ENCODE measurements around the gene STK32C.

Gene STK32C

DNA sequence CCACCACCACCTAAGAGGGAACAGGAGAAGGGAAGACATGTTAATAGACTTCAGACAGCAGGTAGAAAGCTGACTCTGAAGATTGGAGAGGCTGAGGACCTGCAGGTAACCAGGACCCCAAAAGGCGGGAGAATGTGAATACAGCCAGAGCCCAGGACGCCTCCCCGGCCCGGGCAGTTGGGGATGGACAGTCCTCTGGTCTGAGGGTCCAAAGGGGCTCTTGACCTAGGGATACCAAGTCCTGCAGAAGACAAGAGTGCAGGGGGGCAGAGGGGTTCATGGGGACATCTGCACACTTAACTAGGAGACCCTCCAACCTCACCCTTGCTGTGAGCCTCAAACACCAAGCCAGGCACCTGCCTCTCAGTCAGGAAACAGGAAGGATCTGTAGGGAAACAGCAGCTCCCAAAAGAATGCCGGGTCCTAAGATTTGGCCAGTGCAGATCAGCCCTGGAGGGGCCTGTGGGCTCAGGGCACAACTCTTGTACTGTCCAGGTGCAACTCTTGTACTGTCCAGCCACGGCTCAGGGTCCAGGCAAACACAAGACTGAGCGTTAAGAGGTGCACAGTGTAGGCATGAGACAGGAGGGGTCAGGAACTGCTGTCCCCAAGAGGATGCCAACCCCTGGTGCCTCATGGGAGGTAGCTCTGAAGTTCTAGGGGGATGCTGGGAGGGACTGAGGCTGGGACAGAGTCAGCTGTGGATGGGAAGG lies 2.3 kb upstream of the STK32C start:
- no peak overlapping the region for H3K4me3 ChIP-seq (ENCODE audit: insufficient read length, low read depth)
- TF ChIP-seq SUZ12 (IDR thresholded peaks at IDR 0.05; ENCODE audit: extremely low read depth, insufficient read depth, insufficient read length) (no peak), YY1 (IDR thresholded peaks at IDR 0.05; ENCODE audit: insufficient read depth, insufficient read length) (no peak), ZNF274 (IDR thresholded peaks at IDR 0.05; ENCODE audit: low read depth, low read length) (no peak)
- DNase-seq (ENCODE audit: low read depth, low spot score), result no peak
- peaks cover 16% of the 10 kb centered on the region; the same call in 1 of the 2 replicates for H3K9me3 ChIP-seq (ENCODE audit: insufficient read depth, low read length)
- H3K4me1 ChIP-seq (ENCODE audit: insufficient read depth, insufficient read length), result peaks cover 4% of the 10 kb centered on the region
- H3K36me3 ChIP-seq (ENCODE audit: insufficient read depth, insufficient read length, low read length), result no peaks in the 10 kb centered on the region
- no peak overlapping the region for H3K9ac ChIP-seq (ENCODE audit: insufficient read length, low read depth)
- peaks cover 51% of the 10 kb centered on the region for H3K27me3 ChIP-seq (ENCODE audit: insufficient read depth, insufficient read length)

DNA sequence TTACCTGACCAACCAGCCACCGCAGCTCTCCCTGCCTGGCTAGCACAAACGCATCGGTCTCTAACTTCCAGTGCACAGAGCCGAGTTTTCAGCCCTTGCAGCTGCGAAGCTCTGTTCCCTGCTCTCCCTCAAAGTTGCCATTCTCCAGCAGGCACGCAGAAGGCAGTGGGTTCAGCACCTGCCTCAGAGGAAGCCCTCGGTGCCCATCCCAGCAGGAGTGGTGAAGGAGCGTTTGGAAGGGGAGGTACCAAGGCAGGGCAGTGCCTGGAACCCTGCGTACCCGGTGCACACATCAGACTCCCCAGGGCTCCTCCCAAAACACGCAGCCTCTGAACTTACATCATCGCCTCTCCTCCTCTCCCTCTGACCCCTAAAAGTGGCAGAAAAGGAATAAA lies 1.7 kb upstream of the STK32C start:
- TF ChIP-seq YY1 (IDR thresholded peaks at IDR 0.05; ENCODE audit: insufficient read depth, insufficient read length) (no peak), SUZ12 (IDR thresholded peaks at IDR 0.05; ENCODE audit: extremely low read depth, insufficient read depth, insufficient read length) (no peak), ZNF274 (IDR thresholded peaks at IDR 0.05; ENCODE audit: low read depth, low read length) (no peak)
- Histone ChIP-seq H3K4me3 (ENCODE audit: insufficient read length, low read depth) (no peak overlapping the region), H3K4me1 (ENCODE audit: insufficient read depth, insufficient read length) (peaks cover 4% of the 10 kb centered on the region), H3K27me3 (ENCODE audit: insufficient read depth, insufficient read length) (peaks cover 51% of the 10 kb centered on the region), H3K9me3 (ENCODE audit: insufficient read depth, low read length) (peaks cover 16% of the 10 kb centered on the region; the same call in 1 of the 2 replicates), H3K9ac (ENCODE audit: insufficient read length, low read depth) (no peak overlapping the region), H3K36me3 (ENCODE audit: insufficient read depth, insufficient read length, low read length) (no peaks in the 10 kb centered on the region)
- no peak for DNase-seq (ENCODE audit: low read depth, low spot score)

DNA sequence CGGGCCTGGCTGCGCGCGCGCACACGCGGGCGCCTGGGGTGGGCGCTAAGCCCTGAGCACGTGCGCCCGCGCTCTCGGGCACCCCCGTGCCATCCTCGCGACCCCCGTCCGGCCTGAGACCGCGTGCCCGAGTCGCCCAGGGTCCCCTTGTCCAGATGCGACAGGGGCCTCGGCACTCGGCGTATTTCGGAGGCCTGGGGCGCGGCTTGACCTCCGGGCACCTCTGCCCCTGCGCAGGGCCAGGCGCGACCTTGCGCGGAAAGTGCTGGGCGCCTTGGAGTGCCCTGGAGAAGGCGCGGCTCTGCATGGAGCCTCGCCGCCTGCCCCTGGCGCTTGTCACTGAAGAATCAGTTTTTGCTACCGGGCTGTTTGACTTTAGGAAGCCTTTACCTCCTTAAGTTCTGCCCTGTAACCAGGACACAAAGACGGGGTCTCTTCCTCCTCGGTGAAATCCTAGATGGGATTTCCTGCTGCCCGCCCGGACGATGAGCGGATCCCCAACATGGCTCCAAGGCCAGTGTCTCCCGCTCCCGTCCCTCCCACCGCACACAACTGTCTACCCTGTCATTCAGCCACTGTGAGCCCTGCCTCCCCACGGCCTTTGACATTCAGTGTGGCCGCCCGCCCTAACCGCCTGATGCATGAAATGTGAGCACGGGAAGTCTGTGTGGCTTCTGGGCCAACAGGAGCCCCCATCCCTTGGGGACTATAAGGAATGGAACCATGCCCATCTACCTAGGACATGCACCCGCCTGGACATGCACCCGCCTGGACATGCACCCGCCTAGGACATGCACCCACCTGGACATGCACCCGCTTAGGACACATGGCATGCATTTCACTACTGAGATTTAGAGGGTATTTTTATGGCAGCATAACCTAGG lies 1.1 kb upstream of the STK32C start:
- H3K27me3 ChIP-seq (ENCODE audit: insufficient read depth, insufficient read length), result peaks cover 51% of the 10 kb centered on the region
- peaks cover 11% of the 10 kb centered on the region; the same call in 1 of the 2 replicates for H3K9me3 ChIP-seq (ENCODE audit: insufficient read depth, low read length)
- peaks cover 4% of the 10 kb centered on the region for H3K4me1 ChIP-seq (ENCODE audit: insufficient read depth, insufficient read length)
- no peaks in the 10 kb centered on the region for H3K36me3 ChIP-seq (ENCODE audit: insufficient read depth, insufficient read length, low read length)
- DNase-seq (ENCODE audit: low read depth, low spot score), result no peak
- H3K4me3 ChIP-seq (ENCODE audit: insufficient read length, low read depth), result peak overlapping the region; percentile 55
- peak overlapping the region; percentile 74 for H3K9ac ChIP-seq (ENCODE audit: insufficient read length, low read depth)
- TF ChIP-seq YY1 (IDR thresholded peaks at IDR 0.05; ENCODE audit: insufficient read depth, insufficient read length), result no peak
- TF ChIP-seq SUZ12 (IDR thresholded peaks at IDR 0.05; ENCODE audit: extremely low read depth, insufficient read depth, insufficient read length), result no peak
- no peak for TF ChIP-seq ZNF274 (IDR thresholded peaks at IDR 0.05; ENCODE audit: low read depth, low read length)

DNA sequence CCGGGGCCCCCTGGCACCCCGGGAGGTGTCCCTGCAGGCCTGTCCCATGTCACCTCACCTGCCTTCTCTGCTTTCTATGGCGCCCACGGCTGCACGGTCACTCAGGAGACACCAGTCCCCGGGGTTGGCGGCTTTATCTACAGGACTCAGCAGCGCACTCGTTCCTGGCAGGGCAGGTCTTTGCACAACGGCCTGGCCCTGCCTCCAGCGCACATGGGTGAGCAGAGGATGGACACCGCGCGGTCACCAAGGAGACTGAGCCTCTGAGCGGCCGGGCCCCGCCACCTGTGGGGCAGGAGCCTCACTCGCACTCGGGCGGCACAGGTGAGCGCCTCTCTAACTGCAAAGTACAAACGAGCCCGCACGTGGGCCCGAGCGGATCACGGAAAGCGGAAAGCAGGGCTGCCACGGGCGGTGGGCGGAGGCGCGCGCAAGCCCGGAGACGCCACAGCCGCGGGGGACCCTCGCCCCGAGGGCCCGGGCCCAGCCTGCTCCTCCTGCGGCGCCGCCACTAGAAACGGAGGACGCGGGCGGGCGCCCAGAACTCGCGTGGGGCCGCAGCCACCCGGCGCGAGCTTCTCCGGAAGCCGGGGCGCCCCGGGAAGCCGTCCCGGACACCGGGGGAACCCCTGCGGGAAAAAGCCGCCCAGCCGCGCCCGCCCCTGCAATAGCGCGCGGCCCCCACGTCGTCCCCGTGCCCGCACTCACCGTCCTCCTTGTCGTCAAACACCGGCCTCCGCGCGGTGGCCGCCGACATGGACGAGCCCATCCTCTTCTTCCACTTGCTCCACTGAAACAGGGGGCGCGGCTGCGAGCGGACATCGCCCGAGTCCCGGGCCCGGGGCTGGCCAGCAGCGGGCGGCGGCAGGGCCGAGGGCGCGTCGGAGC lies 642 bp downstream of the STK32C start:
- peak overlapping the region; percentile 50 for H3K4me3 ChIP-seq (ENCODE audit: insufficient read length, low read depth)
- H3K9ac ChIP-seq (ENCODE audit: insufficient read length, low read depth), result peak overlapping the region; percentile 50
- DNase-seq (ENCODE audit: low read depth, low spot score), result no peak
- H3K27me3 ChIP-seq (ENCODE audit: insufficient read depth, insufficient read length), result peaks cover 51% of the 10 kb centered on the region
- peaks cover 11% of the 10 kb centered on the region; the same call in 1 of the 2 replicates for H3K9me3 ChIP-seq (ENCODE audit: insufficient read depth, low read length)
- no peak for TF ChIP-seq SUZ12 (IDR thresholded peaks at IDR 0.05; ENCODE audit: extremely low read depth, insufficient read depth, insufficient read length)
- H3K4me1 ChIP-seq (ENCODE audit: insufficient read depth, insufficient read length), result peaks cover 8% of the 10 kb centered on the region
- H3K36me3 ChIP-seq (ENCODE audit: insufficient read depth, insufficient read length, low read length), result no peaks in the 10 kb centered on the region

DNA sequence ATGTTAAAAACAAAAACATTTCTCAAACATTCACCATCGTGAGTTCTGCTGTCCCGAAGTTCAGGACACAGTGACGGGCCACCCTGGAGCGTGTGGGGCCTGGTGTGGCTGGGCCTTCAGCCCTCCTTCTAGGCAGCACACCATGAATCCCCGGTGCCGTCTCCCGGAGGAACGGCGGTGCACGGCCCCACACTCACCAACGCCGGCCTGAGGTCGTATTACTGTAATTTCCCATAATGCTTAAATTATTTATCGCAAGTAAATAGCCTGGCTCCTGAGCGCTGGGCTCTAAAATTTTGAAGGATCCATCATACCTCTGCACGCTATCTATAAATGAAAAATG lies 1.4 kb downstream of the STK32C start:
- Histone ChIP-seq H3K4me3 (ENCODE audit: insufficient read length, low read depth) (no peak overlapping the region), H3K9ac (ENCODE audit: insufficient read length, low read depth) (no peak overlapping the region), H3K36me3 (ENCODE audit: insufficient read depth, insufficient read length, low read length) (no peaks in the 10 kb centered on the region), H3K4me1 (ENCODE audit: insufficient read depth, insufficient read length) (peaks cover 11% of the 10 kb centered on the region), H3K27me3 (ENCODE audit: insufficient read depth, insufficient read length) (peaks cover 51% of the 10 kb centered on the region), H3K9me3 (ENCODE audit: insufficient read depth, low read length) (peaks cover 11% of the 10 kb centered on the region; the same call in 1 of the 2 replicates)
- no peak for DNase-seq (ENCODE audit: low read depth, low spot score)
- TF ChIP-seq SUZ12 (IDR thresholded peaks at IDR 0.05; ENCODE audit: extremely low read depth, insufficient read depth, insufficient read length) (no peak), YY1 (IDR thresholded peaks at IDR 0.05; ENCODE audit: insufficient read depth, insufficient read length) (no peak), ZNF274 (IDR thresholded peaks at IDR 0.05; ENCODE audit: low read depth, low read length) (no peak)

DNA sequence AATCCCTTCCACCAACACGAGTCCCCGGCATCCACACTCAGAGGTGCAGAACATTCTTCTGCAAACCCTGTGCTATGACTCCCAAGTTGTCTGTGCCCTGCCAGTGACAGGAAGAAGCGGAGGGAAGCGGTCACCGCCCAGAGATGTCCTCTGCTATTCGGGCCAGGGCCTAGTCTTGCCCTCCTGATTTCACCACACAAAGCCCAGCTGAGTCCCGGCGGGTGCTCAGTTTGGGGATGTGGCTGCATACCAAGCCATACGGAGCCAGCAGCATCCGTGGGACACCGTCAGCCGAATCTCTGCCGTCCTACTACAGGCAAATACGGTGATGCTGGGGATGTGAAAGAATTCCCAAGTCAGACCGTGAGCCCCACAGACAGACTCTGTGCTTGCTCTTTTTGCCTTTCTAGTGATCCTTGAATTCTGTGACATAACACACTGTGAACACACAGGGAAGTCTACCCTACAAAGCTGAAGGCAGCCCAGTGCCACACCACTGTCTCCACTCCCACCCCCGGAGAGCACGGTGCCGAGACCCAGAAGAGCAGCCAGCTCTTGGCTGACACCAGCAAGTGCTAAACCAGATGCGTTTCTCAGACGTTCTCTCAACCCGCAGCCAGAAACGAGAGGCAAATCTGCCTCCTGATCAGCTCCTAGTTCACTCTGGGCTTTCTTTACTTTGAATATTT lies 2.0 kb downstream of the STK32C start:
- H3K4me3 ChIP-seq (ENCODE audit: insufficient read length, low read depth), result no peak overlapping the region
- peaks cover 15% of the 10 kb centered on the region for H3K4me1 ChIP-seq (ENCODE audit: insufficient read depth, insufficient read length)
- DNase-seq (ENCODE audit: low read depth, low spot score), result no peak
- H3K9ac ChIP-seq (ENCODE audit: insufficient read length, low read depth), result no peak overlapping the region
- TF ChIP-seq ZNF274 (IDR thresholded peaks at IDR 0.05; ENCODE audit: low read depth, low read length) (no peak), YY1 (IDR thresholded peaks at IDR 0.05; ENCODE audit: insufficient read depth, insufficient read length) (no peak), SUZ12 (IDR thresholded peaks at IDR 0.05; ENCODE audit: extremely low read depth, insufficient read depth, insufficient read length) (no peak)
- no peaks in the 10 kb centered on the region for H3K36me3 ChIP-seq (ENCODE audit: insufficient read depth, insufficient read length, low read length)
- H3K27me3 ChIP-seq (ENCODE audit: insufficient read depth, insufficient read length), result peaks cover 46% of the 10 kb centered on the region
- H3K9me3 ChIP-seq (ENCODE audit: insufficient read depth, low read length), result peaks cover 11% of the 10 kb centered on the region; the same call in 1 of the 2 replicates
